HG03520 (cell line): ENCODE measurements around the gene MS4A15.
"Not testable (repeated sequence)": the region's sequence is repeated elsewhere in the genome, so short reads cannot be mapped to it uniquely, and the experiment has no call there.

Experiments
- ATAC-seq: cut with Tn5 transposase; IDR thresholded peaks from one replicate; pipeline ENCODE4 v1.9.1; 2021; ENCODE audit warnings: mild to moderate bottlenecking, moderate library complexity; ENCODE audit not compliant: unreplicated experiment

MS4A15 gene

GRCh38 chr11:60798631-60799030 lies 42.0 kb downstream of the MS4A15 start:
- no peak for ATAC-seq

DNA sequence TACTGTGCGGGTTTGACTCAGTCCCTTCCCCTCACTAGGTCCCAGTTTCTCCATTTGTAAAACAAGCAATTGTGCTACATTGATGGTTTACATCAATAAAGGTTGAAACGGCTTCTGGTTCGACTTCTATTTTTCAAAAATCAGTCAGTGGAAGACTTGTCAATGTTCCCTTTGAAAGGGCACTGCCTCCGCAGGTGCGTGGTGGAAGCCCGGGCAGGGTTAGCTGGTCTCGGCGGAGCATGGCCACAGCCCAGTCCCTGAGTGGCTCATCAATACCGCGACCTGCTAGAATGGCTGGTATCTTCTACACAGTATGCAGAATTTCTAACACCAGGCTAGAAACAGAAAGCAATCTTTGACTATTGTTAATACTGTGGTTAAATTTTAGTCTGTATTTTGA lies 44.5 kb downstream of the MS4A15 start:
- ATAC-seq = no peak

DNA sequence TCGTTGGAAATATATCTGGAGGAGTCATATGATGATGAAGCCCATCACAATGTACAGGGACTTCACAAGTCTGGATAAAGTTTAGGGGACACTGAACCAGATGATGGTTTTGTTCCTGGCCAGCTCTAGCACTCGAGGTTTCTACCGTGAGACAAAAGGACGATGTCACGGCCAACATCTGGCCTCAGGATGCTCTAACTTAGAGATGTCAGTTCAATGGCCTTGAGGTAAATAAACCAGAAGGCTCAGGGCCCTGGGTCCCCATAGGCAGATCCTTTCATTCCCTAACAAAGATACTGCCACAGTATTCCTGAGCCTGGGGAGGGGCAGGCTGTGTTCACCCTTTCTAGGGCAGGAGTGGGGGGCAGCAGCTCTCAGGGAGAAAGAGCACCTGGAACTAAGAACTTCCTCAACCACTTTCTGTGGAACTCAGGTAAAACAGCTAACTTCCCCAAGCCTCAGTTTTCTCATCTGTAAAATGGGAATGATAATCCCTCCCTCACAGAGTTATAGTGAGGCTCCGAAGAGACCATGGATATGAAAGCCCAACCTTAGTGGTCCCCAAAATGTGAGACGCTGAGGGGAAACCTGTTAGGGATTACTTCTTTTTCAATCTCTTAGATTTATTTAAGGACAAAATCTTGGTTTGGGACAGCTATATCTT lies 46.7 kb downstream of the MS4A15 start:
- no peak for ATAC-seq

- no peak for ATAC-seq
Observed at GRCh38 chr11:60809249-60809648, 52.6 kb downstream of the MS4A15 start.

DNA sequence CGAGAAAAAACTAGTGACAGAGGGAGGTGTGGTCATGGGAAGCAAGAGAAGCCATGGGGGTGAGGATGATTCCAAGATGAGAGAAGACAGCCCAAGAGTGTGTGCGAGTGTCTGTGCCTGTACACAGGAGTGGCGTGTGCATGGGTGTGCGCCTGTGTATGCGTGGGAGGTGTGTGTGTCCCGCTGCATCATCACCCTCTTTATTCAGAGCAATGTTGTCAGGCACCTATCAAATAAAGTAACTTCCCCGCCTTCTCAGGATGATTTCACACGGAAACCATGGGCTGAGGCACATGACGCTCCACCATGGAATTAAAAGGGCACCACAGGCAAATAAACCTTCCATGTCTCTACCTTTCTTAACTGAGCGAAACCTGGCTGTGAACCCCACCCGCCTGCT lies 53.0 kb downstream of the MS4A15 start:
- no peak for ATAC-seq

GRCh38 chr11:60810151-60810550 lies 53.5 kb downstream of the MS4A15 start:
- ATAC-seq = no peak

- no peak for ATAC-seq
Observed at GRCh38 chr11:60810569-60810968, 53.9 kb downstream of the MS4A15 start.

DNA sequence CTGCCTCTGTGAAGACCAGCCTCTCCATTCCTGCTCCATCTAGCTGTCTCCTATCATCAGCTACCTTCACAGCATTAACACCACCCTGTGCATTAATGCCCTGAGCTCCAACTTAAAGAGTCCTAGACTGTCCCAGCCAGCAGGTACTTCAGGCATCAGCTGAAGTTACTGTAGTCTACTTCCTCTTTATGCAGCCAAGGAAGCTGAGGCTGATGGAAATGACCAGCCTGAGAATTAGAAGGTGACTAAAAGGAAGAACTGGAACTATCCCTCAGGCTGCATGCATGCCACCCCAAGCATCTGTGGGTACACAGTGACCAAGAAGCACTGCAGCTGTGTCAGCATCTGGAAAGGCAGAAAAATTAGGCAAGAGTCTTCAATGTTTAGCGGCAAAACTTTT lies 56.7 kb downstream of the MS4A15 start:
- ATAC-seq = no peak

DNA sequence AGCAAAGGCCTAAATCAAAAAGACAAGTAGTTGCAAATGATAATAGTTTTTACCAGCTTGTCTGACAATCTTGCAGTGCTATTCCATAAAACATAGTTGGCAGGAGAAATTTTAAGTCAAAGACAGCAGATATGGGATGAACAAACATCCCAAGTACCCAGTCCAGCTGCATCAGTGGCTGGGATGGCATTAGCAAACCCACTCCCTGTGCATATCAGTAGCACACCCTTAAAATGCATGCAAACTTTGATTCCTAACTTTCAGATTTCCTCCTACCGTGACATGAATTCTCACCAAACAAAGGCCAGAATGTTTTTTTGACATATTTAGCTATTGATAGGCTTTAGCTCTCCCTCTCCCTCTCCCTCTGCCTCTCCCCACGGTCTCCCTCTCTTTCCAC lies 57.4 kb downstream of the MS4A15 start:
- ATAC-seq = no peak

DNA sequence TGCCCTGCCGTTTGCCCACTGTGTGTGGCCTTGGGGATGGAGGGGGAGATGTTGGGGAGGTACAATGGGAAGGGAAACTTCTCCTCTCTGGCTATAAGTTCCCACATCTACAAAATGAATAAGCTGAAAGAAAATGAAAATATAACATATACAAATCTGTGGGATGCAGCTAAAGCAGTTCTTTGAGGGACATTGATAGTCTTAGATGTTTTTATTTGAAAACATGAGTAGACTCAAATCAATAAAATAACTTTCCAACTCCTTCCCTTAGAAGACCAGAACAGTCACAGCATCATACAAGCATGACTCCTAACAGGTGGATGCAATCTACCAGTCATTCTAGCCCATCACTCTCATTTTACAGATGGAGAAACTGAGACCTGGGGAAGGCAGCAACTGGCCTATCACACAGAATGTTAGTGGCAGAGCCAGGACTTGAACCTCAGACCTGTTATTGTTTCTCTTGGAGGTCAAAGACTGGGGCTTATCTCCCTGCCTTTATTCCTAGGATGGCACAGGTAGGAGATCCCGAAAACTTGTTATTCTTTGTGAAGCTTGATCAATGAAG lies 60.0 kb downstream of the MS4A15 start:
- ATAC-seq = no peak

GRCh38 chr11:60818057-60818456 lies 61.4 kb downstream of the MS4A15 start:
- ATAC-seq = no peak

DNA sequence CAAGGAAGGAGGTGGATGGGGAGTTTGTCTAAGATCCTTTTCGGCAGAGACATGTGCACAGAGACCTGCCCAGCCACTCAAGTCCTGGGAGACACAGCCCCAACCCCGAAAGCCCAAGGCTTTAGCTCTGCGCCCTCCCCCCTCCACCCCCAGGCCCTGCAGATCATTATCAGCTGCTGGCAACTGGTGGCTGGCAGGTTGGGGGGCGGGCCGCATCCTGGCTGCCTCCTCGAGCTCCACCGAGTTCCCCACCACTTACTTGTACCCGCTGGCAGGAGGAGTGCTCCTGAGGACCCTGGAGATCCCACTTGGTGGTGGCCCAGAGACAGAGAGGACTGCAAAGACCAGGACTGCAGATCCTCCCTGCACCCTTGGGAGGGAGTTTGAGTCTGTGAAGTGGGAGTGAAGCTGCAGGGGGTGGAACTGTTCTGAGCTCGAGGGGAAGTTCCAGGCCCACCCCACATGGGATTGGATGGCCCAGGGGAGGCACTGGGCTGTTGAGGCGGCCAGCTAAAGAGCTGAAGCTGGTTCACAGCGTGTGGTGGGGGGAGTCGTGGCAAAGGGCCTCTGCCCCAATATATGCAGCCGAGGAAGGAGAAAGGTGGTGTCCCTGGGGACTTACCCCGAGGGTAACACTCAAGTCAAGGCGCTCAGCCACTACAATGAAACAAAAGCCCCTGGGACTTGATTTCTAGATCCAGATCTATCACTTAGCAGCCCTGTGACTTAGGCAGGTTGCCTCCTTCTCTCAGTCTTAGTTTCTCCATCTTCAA lies 65.3 kb downstream of the MS4A15 start:
- no peak for ATAC-seq

DNA sequence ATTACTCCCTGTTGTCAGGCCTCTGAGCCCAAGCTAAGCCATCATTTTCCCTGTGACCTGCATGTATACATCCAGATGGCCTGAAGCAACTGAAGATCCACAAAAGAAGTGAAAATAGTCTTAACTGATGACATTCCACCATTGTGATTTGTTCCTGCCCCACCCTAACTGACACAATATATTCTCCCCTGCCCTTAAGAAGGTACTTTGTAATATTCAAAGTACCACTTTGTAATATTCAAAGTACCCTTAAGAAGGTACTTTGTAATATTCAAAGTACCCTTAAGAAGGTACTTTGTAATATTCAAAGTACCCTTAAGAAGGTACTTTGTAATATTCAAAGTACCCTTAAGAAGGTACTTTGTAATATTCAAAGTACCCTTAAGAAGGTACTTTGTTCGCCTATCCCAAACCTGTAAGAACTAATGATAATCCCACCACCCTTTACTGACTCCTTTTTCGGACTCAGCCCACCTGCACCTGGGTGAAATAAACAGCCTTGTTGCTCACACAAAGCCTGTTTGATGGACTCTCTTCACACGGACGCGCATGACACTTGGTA lies 67.2 kb downstream of the MS4A15 start:
- ATAC-seq = not testable (repeated sequence)

GRCh38 chr11:60825118-60825517 lies 68.5 kb downstream of the MS4A15 start:
- ATAC-seq = no peak

DNA sequence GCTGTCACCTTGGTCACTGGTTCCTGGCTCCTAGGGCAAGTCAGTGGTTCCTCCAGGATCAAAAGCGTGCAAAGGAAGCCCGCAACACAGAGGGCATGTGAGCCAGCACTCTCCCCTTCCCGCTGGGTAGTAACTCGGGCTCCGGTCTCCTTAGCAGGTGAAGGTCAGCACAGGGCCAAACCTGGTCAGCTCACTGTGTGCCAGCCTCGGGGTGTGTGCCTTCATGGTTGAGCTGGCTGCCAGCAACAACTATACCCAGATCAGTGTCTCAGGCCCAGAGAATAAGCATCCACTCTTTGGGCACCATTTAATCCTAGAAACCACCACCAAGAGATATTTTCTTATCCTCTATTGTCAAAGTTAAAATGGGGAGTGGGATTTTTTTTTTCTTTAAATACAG lies 69.1 kb downstream of the MS4A15 start:
- ATAC-seq = no peak
